ENCODE measurements around the gene COG7. TPM values are rescaled to one million over a fixed set of nuclear protein-coding genes. Genes with fewer than 3 reads are reported as not detected.

COG7 gene
- total RNA-seq, 1 donor from 2014 or later: 24.7 TPM

DNA sequence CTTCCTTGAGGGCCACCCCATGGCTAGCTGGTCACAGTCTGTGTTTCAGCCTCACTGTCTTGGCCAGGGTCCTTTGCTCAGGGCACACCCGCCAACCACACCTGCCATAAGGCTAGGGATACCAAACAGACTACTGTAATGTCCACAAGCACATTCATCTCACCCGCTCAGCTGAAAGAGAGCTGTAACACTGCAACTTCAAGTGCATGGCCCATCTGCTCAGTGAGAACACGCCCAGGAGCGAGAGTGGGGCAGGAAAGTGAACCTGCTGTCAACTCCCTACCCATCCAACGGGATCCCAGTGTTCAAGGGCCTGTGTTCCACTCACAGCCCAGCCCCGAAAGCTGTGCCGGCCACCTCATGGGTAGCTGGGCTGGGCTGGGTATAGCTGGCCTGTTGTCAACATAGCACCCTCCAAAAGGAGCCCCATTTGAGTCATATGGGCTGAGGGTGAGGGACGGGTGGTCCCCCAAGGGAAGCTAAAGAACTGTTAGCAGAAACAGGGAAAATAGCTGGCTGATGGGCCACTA lies 95.2 kb downstream of the COG7 start:
- DNase-seq: no peak

DNA sequence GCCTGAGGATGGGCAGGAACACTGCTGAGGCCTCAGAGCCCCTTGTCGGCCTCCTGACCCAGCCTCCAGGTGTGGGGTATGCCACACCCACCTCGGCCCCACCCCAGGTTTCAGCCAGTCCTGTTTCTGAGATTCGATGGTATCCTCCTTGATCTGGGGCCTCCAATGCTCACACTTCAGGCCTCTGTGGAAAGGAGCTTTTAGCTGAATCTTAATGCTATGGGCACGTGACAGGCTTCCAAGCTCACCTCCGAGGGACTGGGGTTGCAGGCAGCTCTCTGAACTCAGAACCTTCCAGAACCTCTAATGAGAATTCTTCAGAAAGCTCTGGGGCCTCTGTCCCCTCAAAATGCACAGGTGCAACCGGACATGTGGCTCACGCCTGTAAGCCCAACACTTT lies 96.0 kb downstream of the COG7 start:
- no peak for DNase-seq

DNA sequence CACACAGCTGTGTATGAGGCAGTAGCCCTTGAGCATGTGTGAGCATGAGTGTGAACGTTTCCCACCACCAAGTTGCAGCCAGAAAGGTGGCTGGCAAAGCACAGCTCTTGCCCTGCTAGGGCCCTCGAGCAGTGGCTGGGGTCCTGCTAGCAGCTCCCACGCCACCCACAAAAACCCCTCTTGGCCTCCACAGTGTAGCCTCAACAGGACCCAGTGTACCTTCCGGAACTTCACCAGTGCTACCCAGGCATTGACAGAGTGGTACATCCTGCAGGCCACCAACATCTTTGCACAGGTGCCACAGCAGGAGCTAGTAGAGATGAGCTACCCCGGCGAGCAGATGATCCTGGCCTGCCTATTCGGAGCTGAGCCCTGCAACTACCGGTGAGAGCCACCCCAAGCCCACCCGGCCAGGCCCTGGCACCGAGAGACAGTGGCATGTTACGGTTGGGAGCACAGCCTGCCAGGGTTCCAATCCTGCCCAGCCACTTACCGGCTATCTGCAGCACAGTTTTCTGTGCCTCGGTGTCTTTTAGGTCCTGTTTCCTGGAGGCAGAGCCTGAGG lies 97.8 kb downstream of the COG7 start:
- DNase-seq: no peak

DNA sequence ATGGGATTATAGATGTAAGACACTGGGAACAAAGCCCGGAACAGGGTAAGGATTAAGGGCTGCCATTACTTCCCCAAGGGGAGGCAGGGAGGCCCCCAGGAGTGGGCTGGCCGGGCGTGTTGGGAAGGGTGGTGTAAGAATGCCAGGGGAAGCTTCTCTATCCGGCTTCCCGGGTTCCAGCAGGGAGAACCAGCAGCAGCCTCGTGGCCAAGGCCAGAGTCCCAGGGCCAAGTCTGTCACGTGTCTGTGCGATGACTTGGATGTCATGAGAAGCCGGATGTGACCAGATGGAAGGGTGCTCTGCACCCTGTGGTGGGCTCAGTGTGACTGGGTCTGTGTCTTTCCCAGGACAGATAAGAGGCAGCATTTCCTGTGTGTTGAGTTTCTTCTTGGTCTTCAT lies 98.7 kb downstream of the COG7 start:
- DNase-seq: no peak

DNA sequence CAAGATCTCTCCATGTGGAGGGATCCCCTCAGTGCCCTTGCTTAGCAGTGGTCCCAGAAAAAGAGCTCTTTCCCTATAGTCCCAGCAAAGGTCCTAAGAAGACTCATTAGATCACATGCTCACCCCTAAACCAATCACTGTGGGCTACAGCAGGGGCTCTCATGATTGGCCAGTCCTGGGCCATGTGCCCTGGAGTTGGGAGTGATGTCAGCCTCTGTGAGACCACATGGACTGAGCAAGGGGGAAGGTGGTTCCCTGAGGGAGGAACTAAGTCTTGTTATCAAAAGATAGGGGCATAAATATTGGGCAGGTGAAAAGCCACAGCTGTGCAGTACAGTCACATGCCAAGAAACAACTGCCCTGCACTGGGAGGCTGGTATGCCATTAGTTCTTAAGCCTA lies 99.5 kb downstream of the COG7 start:
- DNase-seq: no peak

DNA sequence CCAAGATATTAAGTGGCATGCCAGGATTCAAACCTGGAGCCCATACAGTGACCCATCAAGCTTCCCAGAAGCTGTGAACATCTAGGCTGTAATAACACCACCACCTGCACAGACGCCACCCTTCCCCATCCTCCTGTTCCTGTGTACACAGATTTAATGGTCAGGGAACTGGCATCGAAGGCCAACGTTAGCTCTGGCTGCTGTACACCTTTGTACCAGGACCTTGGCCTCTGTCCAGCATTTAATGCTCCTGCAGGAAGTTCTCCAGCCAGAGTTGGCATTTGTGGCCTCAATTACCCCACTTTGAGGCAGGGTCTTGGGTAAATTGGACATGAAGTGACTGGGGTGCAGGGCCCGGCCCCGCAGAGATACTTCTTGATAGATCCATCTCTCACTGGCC lies 101.6 kb downstream of the COG7 start:
- no peak for DNase-seq

DNA sequence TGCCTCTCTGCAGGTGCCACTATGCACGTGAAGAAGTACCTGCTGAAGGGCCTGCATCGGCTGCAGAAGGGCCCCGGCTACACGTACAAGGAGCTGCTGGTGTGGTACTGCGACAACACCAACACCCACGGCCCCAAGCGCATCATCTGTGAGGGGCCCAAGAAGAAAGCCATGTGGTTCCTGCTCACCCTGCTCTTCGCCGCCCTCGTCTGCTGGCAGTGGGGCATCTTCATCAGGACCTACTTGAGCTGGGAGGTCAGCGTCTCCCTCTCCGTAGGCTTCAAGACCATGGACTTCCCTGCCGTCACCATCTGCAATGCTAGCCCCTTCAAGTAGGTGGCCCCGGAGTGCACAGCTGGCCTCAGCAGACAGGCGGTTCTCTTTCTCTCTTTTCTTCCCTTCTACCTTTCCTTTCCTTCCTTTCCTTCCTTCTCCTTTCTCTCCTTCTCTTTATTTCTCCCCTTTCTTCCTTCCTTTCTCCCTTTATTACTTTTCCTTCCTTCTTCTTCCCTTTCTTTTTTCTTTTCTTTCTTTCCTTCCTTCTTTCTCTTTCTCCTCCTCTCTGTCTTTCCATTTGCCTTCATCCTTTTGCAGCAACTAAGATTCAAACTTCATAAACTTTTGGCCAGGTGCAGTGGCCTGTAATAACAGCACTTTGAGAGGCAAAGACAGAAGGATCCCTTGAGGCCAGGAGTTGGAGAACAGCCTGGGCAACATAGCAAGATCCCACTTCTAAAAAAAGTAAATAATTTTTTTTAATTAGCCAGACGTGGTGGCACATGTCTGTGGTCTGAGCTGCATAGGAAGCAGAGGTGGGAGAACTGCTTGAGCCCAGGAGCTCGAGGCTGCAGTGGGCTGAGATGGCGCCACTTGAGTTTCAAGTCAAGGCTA lies 104.2 kb downstream of the COG7 start:
- no peak for DNase-seq

DNA sequence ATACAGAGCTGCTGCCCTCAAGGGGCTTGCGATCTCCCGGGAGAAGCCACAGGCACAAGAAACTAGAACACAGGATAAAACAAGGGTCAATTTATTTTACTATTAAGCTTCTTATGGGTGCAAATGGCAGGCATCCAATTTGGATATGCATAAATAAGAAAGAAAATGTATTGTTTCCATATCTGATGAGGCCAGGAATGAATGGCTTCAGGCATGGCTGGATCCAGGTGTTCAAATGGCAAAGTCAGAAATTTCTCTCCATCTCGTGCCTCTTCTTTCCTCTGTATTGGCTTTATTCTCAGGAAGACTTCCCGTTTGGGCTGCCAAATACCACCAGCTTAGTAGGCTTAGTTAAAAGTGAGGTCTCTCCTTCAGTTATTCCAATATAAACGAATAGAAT lies 107.8 kb downstream of the COG7 start:
- no peak for DNase-seq

DNA sequence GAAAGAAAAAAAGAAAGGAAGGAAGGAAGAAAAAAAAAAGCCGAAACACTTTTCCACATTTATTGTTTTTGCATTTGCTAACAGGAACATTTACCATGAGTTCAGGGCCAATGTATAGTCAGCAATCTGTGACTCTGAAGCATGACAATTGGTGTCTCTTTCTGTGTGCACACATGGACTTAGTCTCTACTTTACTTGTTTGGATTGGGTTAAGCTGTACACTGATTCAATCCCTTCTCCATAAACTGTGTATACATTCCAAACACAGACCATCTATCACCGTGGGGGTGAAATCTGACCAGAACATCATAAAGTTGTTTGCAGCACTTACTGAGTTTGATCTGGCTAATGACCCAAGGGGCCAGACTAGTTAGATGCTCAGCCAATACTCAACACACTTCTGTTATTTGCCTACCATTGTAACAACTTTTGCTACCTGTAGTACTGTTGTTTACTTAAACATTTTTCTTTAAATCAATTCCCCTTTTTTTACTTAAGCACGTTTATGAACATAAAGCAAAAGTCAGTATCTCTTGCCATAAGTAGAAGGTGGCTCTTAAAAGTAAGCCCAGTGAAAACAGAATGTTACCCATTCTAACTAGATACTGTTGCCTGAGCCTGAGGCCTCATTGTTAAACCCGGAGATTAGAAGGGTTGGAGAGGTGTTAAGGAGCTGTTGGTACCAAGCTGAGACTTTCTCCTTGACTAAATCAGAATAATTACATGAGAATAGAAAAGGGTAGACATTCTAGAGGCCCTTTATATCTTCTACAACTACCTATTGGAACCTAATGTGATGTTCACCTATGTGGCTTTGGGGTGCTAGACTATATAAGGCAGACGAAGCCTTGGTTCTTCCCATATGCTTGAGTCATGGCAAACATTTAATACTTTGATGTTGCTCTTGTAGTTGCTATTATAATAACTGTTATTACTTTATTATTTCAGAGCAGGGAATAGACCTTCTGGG lies 109.1 kb downstream of the COG7 start:
- no peak for DNase-seq

DNA sequence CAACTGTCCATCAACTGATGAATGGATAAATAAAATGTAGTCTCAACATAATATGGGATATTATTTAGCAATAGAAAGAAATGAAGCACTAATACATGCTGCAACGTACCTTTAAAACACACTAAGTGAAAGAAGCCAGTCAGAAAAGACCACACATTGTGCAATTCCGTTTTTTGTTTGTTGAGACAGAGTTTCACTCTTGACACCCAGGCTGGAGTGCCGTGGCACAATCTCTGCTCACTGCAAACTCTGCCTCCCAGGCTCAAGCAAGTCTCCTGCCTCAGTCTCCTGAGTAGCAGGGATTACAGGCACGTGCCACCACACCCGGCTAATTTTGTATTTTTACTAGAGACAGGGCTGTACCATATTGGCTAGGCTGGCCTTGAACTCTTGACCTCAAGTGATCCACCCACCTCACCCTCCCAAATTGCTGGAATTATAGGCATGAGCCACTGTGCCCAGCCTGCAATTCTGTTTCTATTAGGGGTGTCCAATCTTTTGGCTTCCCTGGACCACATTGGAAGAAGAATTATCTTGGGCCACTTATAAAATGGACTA lies 110.8 kb downstream of the COG7 start:
- no peak for DNase-seq

DNA sequence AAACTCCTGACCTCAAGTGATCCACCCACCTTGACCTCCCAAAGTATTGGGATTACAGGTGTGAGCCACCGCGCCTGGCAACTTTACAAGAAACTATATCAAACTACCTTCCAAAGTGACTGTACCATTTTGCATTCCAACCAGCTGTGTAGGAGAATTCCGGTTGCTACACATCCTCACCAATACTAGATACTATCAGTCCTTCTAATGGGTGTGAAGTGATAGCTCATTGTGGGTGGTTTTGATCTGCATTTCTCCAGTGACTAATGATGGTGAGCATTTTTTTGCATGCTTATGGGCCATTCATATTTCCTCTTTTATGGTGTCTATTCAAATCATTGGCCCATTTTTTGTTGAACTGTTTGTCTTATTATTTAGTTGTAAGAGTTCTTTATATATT lies 113.2 kb downstream of the COG7 start:
- no peak for DNase-seq

Small RNA genes lying within 50 kb of the gene (small RNA-seq; reads per million reads assigned to genes)
- not detected for gene RF00072 (ENCODE audit: low replicate concordance)

Other genes with a start within 250 kb of the COG7 start
- 3.7 TPM for gene SCNN1B, start 150.9 kb downstream of the COG7 start, total RNA-seq
- 45.0 TPM for gene GGA2, start 57.3 kb upstream of the COG7 start, total RNA-seq
- 22.1 TPM for gene EARS2, start 104.2 kb upstream of the COG7 start, total RNA-seq
- gene UBFD1, start 104.5 kb upstream of the COG7 start, total RNA-seq: 31.9 TPM
- gene NDUFAB1, start 143.1 kb upstream of the COG7 start, total RNA-seq: 74.9 TPM
- 7.4 TPM for gene PALB2, start 188.1 kb upstream of the COG7 start, total RNA-seq
- 25.4 TPM for gene DCTN5, start 188.3 kb upstream of the COG7 start, total RNA-seq
- 5.1 TPM for gene PLK1, start 225.7 kb upstream of the COG7 start, total RNA-seq